Measurements from ENCODE around the gene HDDC3.

HDDC3 gene

DNA sequence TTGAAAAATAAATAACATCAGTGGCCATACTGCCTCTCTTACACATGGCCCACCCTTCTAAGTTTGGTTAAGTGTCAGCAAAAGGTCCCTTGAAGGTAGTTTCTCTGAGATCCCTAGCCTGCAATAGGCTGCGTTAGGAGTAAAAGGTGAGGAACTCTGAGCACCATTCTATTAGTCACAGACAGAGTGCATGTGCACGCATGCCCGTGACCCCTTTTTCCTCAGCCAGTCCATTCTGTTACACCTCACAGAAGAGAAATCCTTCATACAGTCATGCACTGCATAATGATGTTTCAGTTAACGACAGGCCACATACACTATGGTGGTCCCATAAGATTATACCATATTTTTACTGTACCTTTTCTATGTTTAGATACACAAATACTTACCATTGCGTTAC lies 34.9 kb upstream of the HDDC3 start:
- Histone ChIP-seq H3K9ac (ENCODE audit: insufficient read length) (no peak overlapping the region), H3K4me3 (no peak overlapping the region), H3K27ac (no peak overlapping the region), H3K36me3 (ENCODE audit: insufficient read depth, low read length) (peaks cover 79% of the 10 kb centered on the region), H3K9me3 (ENCODE audit: low read depth, low read length) (no peaks in the 10 kb centered on the region)
- TF ChIP-seq EZH2 (IDR thresholded peaks at IDR 0.05) (no peak), FOXP2 (optimal IDR thresholded peaks at IDR 0.05; ENCODE audit: control extremely low read depth, extremely low read length, insufficient read depth) (no peak), POLR2AphosphoS5 (IDR thresholded peaks at IDR 0.05; ENCODE audit: borderline replicate concordance, low read depth, low read length) (no peak)
- no peak for DNase-seq (ENCODE audit: low read depth, low spot score)

DNA sequence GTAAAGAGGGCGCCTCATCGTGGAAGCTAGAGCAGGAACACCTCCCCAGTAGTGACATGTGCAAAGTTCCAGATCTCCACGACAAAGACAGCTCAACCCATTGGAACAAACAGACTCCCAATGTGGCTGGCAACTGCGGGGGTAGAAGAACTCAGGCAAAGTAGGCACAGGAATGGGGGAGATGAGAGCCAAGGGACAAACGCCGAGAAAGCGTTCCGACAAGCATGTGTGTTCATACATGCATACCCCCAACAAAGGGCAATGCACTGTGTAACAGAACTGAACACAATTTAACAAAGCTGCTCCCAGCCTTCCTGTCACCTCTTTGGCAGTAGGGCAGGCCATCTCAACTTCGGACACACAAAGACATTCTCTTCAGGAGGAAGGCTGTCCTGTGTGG lies 33.9 kb upstream of the HDDC3 start:
- no peaks in the 10 kb centered on the region for H3K9me3 ChIP-seq (ENCODE audit: low read depth, low read length)
- peaks cover 78% of the 10 kb centered on the region for H3K36me3 ChIP-seq (ENCODE audit: insufficient read depth, low read length)
- no peak overlapping the region for H3K9ac ChIP-seq (ENCODE audit: insufficient read length)
- DNase-seq (ENCODE audit: low read depth, low spot score): no peak
- H3K4me3 ChIP-seq: no peak overlapping the region
- TF ChIP-seq POLR2AphosphoS5 (IDR thresholded peaks at IDR 0.05; ENCODE audit: borderline replicate concordance, low read depth, low read length) (no peak), FOXP2 (optimal IDR thresholded peaks at IDR 0.05; ENCODE audit: control extremely low read depth, extremely low read length, insufficient read depth) (no peak), EZH2 (IDR thresholded peaks at IDR 0.05) (no peak)
- no peak overlapping the region for H3K27ac ChIP-seq

DNA sequence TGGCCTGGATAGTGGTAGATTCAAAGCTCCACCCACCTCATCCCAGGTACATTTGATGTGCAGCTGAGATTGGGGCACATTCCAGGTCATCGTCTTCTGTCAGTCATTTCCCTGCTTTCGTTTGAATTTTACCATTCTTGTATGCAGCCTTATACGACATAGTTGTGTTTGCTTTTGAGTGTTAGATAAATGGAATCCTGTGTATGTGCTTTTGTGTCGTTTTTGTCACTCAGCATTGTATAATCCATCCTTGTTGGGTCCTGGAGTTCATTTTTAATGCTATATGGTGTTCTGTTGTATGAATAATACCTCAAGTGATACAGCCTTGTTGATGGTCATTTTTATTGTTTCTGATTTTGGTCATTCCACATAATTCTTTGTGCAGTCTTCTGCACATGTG lies 29.7 kb upstream of the HDDC3 start:
- Histone ChIP-seq H3K9me3 (ENCODE audit: low read depth, low read length) (no peaks in the 10 kb centered on the region), H3K9ac (ENCODE audit: insufficient read length) (no peak overlapping the region), H3K4me3 (no peak overlapping the region), H3K36me3 (ENCODE audit: insufficient read depth, low read length) (peaks cover 38% of the 10 kb centered on the region), H3K27ac (no peak overlapping the region)
- DNase-seq (ENCODE audit: low read depth, low spot score): no peak
- TF ChIP-seq FOXP2 (optimal IDR thresholded peaks at IDR 0.05; ENCODE audit: control extremely low read depth, extremely low read length, insufficient read depth) (no peak), POLR2AphosphoS5 (IDR thresholded peaks at IDR 0.05; ENCODE audit: borderline replicate concordance, low read depth, low read length) (no peak; the same call in 1 of the 2 replicates), EZH2 (IDR thresholded peaks at IDR 0.05) (no peak)

DNA sequence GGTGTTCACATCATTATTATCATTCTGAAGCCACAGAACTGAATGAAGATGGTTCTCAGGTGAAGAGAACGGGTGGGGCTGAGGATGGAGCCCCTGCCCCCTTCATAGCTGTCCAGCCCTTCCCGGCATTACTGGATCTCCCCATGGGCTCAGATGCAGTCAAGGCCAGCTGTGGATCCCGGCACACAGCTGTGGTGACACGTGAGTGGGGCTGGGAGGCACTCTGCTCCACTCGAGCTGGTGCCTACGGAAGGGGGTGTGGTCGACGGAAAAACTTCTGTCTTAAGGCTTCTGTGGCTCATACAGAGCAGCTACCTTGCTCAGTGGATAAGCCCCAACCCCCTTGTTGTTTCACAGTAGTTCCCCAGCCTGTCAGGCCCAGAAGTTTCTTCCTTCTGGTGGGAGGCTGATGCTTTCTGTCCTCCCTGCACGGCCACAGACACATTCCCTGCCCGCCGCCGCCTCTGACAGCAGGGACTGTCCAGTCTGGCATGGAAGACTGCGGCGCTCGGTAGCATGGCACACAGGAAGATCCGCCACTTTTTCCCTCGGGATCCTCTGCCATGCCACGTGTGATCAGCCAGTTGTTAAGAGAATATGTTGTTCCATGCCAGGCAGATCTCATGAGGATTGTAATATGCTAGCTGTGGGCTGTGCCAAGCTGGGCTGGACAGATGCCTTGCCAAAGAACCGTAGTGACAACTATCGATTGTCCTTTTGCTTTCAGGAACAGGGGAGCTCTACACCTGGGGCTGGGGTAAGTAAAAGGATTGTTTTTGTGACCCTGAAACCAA lies 28.1 kb upstream of the HDDC3 start:
- no peak for DNase-seq (ENCODE audit: low read depth, low spot score)
- TF ChIP-seq EZH2 (IDR thresholded peaks at IDR 0.05) (no peak), POLR2AphosphoS5 (IDR thresholded peaks at IDR 0.05; ENCODE audit: borderline replicate concordance, low read depth, low read length) (no peak; the same call in 1 of the 2 replicates), FOXP2 (optimal IDR thresholded peaks at IDR 0.05; ENCODE audit: control extremely low read depth, extremely low read length, insufficient read depth) (no peak)
- H3K9ac ChIP-seq (ENCODE audit: insufficient read length): no peak overlapping the region

DNA sequence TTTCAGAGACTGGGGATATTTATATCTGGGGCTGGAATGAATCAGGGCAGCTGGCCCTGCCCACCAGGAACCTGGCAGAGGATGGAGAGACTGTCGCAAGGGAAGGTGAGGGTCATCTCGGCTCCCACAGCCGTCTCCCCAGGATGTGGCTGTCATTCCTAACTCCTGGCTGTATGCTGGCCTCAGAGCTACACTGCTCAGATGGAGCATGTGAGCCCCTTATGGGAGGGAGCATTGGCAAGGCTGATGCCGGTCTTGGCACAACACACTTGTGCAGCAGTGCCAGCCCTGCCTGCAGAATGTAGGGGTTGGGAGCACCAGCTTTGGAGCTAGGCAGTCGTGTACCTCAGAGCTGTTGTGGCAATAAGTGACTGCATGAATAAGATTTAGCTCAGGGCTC lies 27.5 kb upstream of the HDDC3 start:
- no peak for DNase-seq (ENCODE audit: low read depth, low spot score)
- no peak for TF ChIP-seq EZH2 (IDR thresholded peaks at IDR 0.05)
- peaks cover 22% of the 10 kb centered on the region for H3K36me3 ChIP-seq (ENCODE audit: insufficient read depth, low read length)
- H3K27ac ChIP-seq: no peak overlapping the region
- no peaks in the 10 kb centered on the region for H3K9me3 ChIP-seq (ENCODE audit: low read depth, low read length)
- H3K9ac ChIP-seq (ENCODE audit: insufficient read length): no peak overlapping the region
- H3K4me3 ChIP-seq: no peak overlapping the region

More for the DNA sequence above, 28.1 kb upstream of the HDDC3 start:
- Histone ChIP-seq H3K9me3 (ENCODE audit: low read depth, low read length) (no peaks in the 10 kb centered on the region), H3K36me3 (ENCODE audit: insufficient read depth, low read length) (peaks cover 27% of the 10 kb centered on the region), H3K4me3 (no peak overlapping the region), H3K27ac (no peak overlapping the region)

DNA sequence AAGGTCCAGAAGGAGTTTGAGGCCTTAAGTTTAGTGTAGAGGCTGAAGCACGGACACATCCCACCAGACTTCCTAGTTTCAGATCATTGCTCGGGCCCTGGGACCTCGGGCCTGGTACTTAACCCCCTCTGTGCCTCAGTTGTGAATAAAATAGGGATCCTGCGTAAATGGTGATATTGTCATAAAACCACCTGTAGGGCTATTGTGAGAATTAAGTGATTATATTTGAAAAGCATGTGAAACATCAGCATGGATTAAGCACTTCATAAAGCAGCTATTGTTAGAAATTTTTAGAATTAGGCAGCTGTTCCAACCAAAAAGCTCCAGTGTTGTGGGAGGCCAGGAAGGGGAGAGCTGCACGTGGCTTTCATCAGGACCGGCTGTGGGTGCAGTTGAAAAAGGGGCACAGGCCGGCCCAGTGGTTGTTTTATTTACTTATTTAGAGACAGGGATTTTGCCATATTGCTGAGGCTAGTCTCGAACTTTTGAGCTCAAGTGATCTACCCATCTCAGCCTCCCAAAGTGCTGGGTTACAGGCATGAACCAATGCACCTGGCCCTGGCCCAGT lies 26.8 kb upstream of the HDDC3 start:
- Histone ChIP-seq H3K27ac (no peak overlapping the region), H3K9ac (ENCODE audit: insufficient read length) (no peak overlapping the region), H3K4me3 (no peak overlapping the region), H3K9me3 (ENCODE audit: low read depth, low read length) (no peaks in the 10 kb centered on the region), H3K36me3 (ENCODE audit: insufficient read depth, low read length) (peaks cover 15% of the 10 kb centered on the region)
- no peak for TF ChIP-seq EZH2 (IDR thresholded peaks at IDR 0.05)
- no peak for TF ChIP-seq POLR2AphosphoS5 (IDR thresholded peaks at IDR 0.05; ENCODE audit: borderline replicate concordance, low read depth, low read length)
- TF ChIP-seq FOXP2 (optimal IDR thresholded peaks at IDR 0.05; ENCODE audit: control extremely low read depth, extremely low read length, insufficient read depth): no peak
- DNase-seq (ENCODE audit: low read depth, low spot score): no peak

DNA sequence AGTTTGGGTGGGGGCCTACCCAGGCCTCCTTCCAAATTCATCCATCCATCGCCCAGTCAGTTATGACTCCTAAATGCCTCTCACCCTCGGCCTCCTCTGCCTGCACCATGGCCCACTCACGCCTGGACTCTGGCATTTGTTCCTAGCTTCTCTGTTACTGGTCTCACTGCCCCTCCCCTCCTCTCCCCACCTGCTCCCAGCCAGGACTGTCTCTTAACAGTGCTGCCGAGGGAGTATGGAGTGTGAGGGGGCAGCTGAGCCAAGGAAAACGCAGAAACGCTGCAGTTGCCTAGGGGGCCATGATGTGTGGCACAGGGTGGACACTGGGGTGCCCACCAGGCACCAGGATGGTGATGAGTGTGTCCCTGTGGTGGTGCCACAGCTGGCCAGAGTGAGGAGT lies 25.4 kb upstream of the HDDC3 start:
- TF ChIP-seq FOXP2 (optimal IDR thresholded peaks at IDR 0.05; ENCODE audit: control extremely low read depth, extremely low read length, insufficient read depth) (no peak), POLR2AphosphoS5 (IDR thresholded peaks at IDR 0.05; ENCODE audit: borderline replicate concordance, low read depth, low read length) (no peak), EZH2 (IDR thresholded peaks at IDR 0.05) (no peak)
- DNase-seq (ENCODE audit: low read depth, low spot score): no peak
- Histone ChIP-seq H3K27ac (no peak overlapping the region), H3K4me3 (peak overlapping the region; percentile 76), H3K9me3 (ENCODE audit: low read depth, low read length) (no peaks in the 10 kb centered on the region), H3K36me3 (ENCODE audit: insufficient read depth, low read length) (peaks cover 14% of the 10 kb centered on the region; the same call in 1 of the 2 replicates), H3K9ac (ENCODE audit: insufficient read length) (no peak overlapping the region)

DNA sequence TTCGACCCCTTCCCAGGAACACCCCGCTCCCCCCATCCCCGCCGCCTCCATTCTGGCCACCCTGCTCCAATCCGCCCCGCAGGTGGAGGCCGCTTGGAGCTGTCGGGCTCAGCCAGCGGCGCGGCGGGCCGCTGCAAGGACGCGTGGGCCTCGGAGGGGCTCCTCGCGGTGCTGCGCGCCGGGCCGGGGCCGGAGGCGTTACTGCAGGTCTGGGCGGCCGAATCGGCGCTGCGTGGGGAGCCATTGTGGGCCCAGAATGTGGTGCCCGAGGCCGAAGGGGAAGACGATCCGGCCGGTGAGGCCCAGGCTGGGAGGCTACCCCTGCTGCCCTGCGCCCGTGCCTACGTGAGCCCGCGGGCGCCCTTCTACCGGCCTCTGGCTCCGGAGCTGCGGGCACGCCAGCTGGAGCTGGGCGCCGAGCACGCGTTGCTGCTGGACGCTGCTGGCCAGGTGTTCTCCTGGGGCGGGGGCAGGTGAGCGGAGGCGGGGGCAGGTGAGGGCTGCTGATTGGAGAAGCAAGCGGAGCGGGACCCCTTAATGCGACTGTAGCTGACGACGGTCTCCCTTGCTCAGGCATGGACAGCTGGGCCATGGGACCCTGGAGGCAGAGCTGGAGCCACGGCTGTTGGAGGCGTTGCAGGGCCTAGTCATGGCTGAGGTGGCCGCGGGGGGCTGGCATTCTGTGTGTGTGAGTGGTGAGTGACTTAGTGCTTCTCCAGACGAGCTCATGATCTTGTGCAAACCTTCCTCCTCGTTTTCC lies 24.9 kb upstream of the HDDC3 start:
- DNase-seq (ENCODE audit: low read depth, low spot score): no peak
- no peak for TF ChIP-seq FOXP2 (optimal IDR thresholded peaks at IDR 0.05; ENCODE audit: control extremely low read depth, extremely low read length, insufficient read depth)
- TF ChIP-seq POLR2AphosphoS5 (IDR thresholded peaks at IDR 0.05; ENCODE audit: borderline replicate concordance, low read depth, low read length): no peak
- TF ChIP-seq EZH2 (IDR thresholded peaks at IDR 0.05): no peak
- Histone ChIP-seq H3K36me3 (ENCODE audit: insufficient read depth, low read length) (peaks cover 18% of the 10 kb centered on the region; the same call in 1 of the 2 replicates), H3K9me3 (ENCODE audit: low read depth, low read length) (no peaks in the 10 kb centered on the region), H3K9ac (ENCODE audit: insufficient read length) (peak overlapping the region; percentile 75), H3K4me3 (peak overlapping the region; percentile 76), H3K27ac (no peak overlapping the region)
